COLO668 (cell line): Measurements from ENCODE around the gene EPB41L4B.
"Not testable (repeated sequence)": the region's sequence is repeated elsewhere in the genome, so short reads cannot be mapped to it uniquely, and the experiment has no call there.

Experiments
- DNase-seq: peaks from one replicate; lab custom pipeline; 2025; ENCODE audit not compliant: unreplicated experiment; lab: John Stamatoyannopoulos, UW

EPB41L4B gene

DNA sequence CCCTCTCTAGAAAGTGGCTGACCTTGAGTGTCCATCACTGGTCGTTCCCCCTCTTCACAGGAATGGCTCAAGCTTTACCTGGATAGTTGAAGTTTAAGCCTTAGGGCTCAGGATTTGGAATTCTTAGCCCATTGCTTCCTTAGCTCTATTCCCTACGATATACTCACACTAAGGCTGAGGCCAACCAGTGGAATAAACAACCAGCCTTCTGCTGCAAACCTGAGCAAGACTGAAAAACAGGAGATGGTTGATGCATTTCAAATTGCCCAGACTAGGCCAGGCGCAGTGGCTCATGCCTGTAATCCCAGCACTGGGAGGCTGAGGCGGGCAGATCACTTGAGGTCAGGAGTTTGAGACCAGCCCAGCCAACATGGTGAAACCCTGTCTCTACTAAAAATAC lies 194.2 kb downstream of the EPB41L4B start:
- DNase-seq: not testable (repeated sequence)

DNA sequence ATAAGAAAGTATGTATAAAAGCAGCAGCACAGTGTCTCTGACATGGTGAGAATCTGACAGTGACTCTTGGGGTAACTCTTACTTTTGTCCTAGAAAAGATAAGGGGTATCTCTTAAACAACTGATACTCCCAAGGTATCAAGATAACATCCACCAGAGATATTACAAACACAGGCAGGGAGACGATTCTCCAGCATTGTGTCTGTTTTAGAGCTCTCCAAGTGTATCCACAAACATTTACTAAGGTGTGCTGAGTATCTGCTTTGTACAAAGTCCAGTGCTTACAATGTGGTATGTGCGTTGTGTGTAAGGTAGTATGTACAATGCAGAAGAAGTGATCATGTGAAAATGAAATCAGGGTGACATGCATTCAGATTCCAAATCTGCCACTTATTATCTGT lies 196.7 kb downstream of the EPB41L4B start:
- no peak for DNase-seq

DNA sequence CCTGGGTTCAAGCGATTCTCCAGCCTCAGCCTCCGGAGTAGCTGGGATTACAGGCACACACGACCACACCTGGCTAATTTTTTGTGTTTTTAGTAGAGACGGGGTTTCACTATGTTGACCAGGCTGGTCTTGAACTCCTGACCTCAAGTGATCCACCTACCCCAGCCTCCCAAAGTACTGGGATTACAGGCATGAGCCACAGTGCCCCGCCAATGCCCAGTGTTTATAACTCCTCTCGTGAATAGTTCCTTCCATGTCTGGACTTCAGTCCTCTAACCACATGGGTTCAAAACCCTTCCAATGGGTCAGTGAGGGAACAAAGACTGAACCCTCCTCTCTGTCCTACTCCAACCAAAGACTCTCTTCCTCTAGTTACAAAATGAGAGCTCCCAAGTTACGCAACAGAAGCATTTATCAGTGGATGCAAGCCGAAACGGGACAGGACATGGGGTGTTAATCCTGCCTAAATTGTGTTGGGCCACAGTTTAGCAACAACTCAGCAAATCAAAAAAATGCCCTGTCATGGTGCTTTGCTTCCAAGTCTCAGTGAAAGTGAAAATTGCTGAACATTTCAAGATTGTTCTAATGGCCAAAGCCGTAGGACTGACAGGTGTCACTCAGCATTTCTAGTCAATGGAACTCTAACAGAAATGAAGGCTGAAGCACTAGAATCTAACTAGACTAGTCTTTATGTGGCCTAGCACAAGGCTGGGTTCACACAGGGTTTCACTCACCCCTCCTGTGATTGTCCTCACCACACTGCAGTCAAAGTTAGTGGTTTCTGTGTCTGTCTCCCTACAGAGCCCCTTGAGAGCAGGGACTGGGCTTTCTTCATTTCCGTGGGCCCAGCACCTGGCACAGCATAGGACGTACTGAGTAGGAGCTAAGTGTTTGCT lies 197.9 kb downstream of the EPB41L4B start:
- DNase-seq: no peak
